GM03348 (cell line): Measurements from ENCODE around the gene FAM72D.
"Not testable (repeated sequence)": the region's sequence is repeated elsewhere in the genome, so short reads cannot be mapped to it uniquely, and the experiment has no call there.

Experiments
- DNase-seq: peaks from one replicate; pipeline ENCODE4 v3.0.0; 2012; ENCODE audit warnings: low spot score

The FAM72D gene

GRCh38 chr1:145146308-145146707, 50.5 kb downstream of the FAM72D start:
- not testable (repeated sequence) for DNase-seq

DNA sequence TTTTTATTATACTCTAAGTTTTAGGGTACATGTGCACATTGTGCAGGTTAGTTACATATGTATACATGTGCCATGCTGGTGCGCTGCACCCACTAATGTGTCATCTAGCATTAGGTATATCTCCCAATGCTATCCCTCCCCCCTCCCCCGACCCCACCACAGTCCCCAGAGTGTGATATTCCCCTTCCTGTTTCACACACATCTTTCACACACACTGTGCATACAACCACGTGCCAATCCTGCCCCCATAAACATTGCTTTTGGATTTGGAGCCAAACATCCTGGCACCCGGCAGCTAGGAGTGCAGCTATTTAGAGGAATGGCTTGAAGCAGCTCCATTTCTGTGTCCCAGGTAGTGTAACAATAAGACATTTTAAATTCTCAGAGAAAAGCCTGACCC, 51.4 kb downstream of the FAM72D start:
- DNase-seq, result not testable (repeated sequence)

- DNase-seq, result not testable (repeated sequence)
Observed at GRCh38 chr1:145155421-145155820, 59.6 kb downstream of the FAM72D start.

- not testable (repeated sequence) for DNase-seq
Observed at GRCh38 chr1:145155873-145156272, 60.1 kb downstream of the FAM72D start.

- DNase-seq, result peak; percentile 4
Observed at GRCh38 chr1:145156891-145157610, 61.3 kb downstream of the FAM72D start.

- not testable (repeated sequence) for DNase-seq
Observed at GRCh38 chr1:145157715-145158114, 61.9 kb downstream of the FAM72D start.

- not testable (repeated sequence) for DNase-seq
Observed at GRCh38 chr1:145161046-145161752, 65.4 kb downstream of the FAM72D start.
